ENCODE data around the gene GMPS.

DNA sequence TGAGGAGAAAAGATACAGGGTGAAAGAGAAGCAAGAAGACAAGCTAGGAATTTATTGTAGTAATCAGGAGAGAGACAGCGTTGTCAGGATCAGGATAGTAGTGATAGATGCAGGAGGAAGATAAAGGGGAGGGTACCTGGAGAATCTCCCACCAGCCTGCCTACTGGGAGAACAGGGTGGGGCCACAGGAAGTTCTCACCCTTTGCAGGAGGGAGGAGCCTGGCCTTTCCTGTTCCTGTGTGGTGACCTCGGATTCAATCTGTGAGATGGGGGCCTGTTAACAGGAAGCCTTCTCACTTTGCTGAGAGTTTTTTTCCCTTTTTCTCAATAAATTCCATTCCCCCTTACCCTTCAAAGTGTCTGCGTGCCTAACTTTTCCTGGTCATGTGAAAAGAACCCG is 37.6 kb downstream of the GMPS start:
- TF ChIP-seq, protein P1, sequence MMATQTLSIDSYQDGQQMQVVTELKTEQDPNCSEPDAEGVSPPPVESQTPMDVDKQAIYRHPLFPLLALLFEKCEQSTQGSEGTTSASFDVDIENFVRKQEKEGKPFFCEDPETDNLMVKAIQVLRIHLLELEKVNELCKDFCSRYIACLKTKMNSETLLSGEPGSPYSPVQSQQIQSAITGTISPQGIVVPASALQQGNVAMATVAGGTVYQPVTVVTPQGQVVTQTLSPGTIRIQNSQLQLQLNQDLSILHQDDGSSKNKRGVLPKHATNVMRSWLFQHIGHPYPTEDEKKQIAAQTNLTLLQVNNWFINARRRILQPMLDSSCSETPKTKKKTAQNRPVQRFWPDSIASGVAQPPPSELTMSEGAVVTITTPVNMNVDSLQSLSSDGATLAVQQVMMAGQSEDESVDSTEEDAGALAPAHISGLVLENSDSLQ (IDR thresholded peaks at IDR 0.05): no peak
- TF ChIP-seq SUZ12 (IDR thresholded peaks at IDR 0.05): no peak
- TF ChIP-seq BHLHE40 (IDR thresholded peaks at IDR 0.05; ENCODE audit: borderline replicate concordance): no peak

Data from HEK293T (cell line).